ENCODE measurements around the gene PCDHGC5.

PCDHGC5 gene

GRCh38 chr5:141513627-141514329 lies 24.9 kb downstream of the PCDHGC5 start:
- no peak for DNase-seq

GRCh38 chr5:141514330-141515133 lies 25.7 kb downstream of the PCDHGC5 start:
- DNase-seq: no peak

- DNase-seq: no peak
These were observed 26.3 kb downstream of the PCDHGC5 start for GRCh38 chr5:141515141-141515540.

- DNase-seq: no peak
These were observed 27.2 kb downstream of the PCDHGC5 start for GRCh38 chr5:141515946-141516671.

- no peak for DNase-seq
These were observed 27.8 kb downstream of the PCDHGC5 start for GRCh38 chr5:141516672-141517025.

- no peak for DNase-seq
These were observed 28.4 kb downstream of the PCDHGC5 start for GRCh38 chr5:141517312-141517711.

GRCh38 chr5:141517880-141518617 lies 29.2 kb downstream of the PCDHGC5 start:
- DNase-seq: no peak

- DNase-seq: no peak
These were observed 29.7 kb downstream of the PCDHGC5 start for GRCh38 chr5:141518618-141519015.

GRCh38 chr5:141519605-141520565 lies 31.0 kb downstream of the PCDHGC5 start:
- DNase-seq: no peak

- DNase-seq: peak; percentile 88
These were observed 32.4 kb downstream of the PCDHGC5 start for GRCh38 chr5:141521244-141521781.

GRCh38 chr5:141522301-141522700 lies 33.4 kb downstream of the PCDHGC5 start:
- DNase-seq: no peak

GRCh38 chr5:141523991-141524390 lies 35.1 kb downstream of the PCDHGC5 start:
- DNase-seq: no peak

- peak; percentile 73 for DNase-seq
These were observed 36.0 kb downstream of the PCDHGC5 start for GRCh38 chr5:141524604-141525597.

GRCh38 chr5:141525653-141526052 lies 36.8 kb downstream of the PCDHGC5 start:
- no peak for DNase-seq

- DNase-seq: no peak
These were observed 38.5 kb downstream of the PCDHGC5 start for GRCh38 chr5:141527426-141527825.

- DNase-seq: no peak
These were observed 39.6 kb downstream of the PCDHGC5 start for GRCh38 chr5:141528291-141528984.

GRCh38 chr5:141529002-141529401 lies 40.1 kb downstream of the PCDHGC5 start:
- no peak for DNase-seq

- no peak for DNase-seq
These were observed 41.0 kb downstream of the PCDHGC5 start for GRCh38 chr5:141529873-141530272.

GRCh38 chr5:141532726-141533125 lies 43.8 kb downstream of the PCDHGC5 start:
- DNase-seq: no peak

- DNase-seq: no peak
These were observed 45.0 kb downstream of the PCDHGC5 start for GRCh38 chr5:141533897-141534296.
